Fibroblast of lung (primary cell): ENCODE measurements around the gene MDFIC.
"Not testable (repeated sequence)": the region's sequence is repeated elsewhere in the genome, so short reads cannot be mapped to it uniquely, and the experiment has no call there.

Experiments used
- EZH2 ChIP-seq: IDR thresholded peaks from 2 replicates; pipeline ENCODE4 v1.5.1; 2012; ENCODE audit warnings: low read length, control low read depth, mild to moderate bottlenecking; ENCODE audit errors: missing control alignments
- TF ChIP-seq, protein P1 (sequence below), 2 donors: IDR thresholded peaks in 1 of 2; conservative IDR thresholded peaks in 1 of 2; 1 replicate in 1 of 2; 2 replicates in 1 of 2; pipeline ENCODE4 v1.5.1; 2011 to 2012; ENCODE audit warnings: low read length in 2 of 2, control low read depth in 1 of 2, inconsistent platforms in 1 of 2, low read depth in 1 of 2, mild to moderate bottlenecking in 1 of 2

DNA sequence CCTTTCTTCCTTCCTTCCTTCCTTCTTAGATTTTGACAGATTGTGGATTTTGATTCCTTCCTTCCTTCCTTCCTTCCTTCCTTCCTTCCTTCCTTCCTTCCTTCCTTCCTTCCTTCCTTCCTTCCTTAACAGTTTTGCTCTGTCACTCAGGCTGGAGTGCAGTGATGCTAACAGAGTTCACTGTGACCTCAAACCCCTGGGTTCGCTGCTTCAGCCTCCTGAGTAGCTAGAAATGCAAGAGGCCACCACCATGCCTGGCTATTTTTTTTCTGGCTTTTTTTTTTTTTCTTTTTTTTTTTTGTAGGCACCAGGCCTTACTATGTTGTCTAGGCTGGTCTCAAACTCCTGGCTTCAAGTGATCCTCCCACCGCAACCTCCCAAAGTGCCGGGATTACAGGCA, 32.8 kb upstream of the MDFIC start:
- TF ChIP-seq, protein P1, sequence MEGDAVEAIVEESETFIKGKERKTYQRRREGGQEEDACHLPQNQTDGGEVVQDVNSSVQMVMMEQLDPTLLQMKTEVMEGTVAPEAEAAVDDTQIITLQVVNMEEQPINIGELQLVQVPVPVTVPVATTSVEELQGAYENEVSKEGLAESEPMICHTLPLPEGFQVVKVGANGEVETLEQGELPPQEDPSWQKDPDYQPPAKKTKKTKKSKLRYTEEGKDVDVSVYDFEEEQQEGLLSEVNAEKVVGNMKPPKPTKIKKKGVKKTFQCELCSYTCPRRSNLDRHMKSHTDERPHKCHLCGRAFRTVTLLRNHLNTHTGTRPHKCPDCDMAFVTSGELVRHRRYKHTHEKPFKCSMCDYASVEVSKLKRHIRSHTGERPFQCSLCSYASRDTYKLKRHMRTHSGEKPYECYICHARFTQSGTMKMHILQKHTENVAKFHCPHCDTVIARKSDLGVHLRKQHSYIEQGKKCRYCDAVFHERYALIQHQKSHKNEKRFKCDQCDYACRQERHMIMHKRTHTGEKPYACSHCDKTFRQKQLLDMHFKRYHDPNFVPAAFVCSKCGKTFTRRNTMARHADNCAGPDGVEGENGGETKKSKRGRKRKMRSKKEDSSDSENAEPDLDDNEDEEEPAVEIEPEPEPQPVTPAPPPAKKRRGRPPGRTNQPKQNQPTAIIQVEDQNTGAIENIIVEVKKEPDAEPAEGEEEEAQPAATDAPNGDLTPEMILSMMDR (conservative IDR thresholded peaks at IDR 0.05 in 1 of 2, IDR thresholded peaks at IDR 0.05 in 1 of 2; ENCODE audit: low read depth in 1 of 2, low read length in 2 of 2): not testable (repeated sequence)
- not testable (repeated sequence) for TF ChIP-seq EZH2
